Jurkat, Clone E6-1 (cell line): Measurements from ENCODE around the gene SH3D21.

ENCODE experiments used
- DNase-seq: peaks from one replicate; pipeline ENCODE4 v3.0.0-alpha.2; 2011; ENCODE audit warnings: low read depth, low spot score
- H3K4me3 ChIP-seq: 2 replicates; pipeline ENCODE4 v1.5.1; 2011; ENCODE audit warnings: mild to moderate bottlenecking, low read length, control low read depth, moderate library complexity

Gene SH3D21

GRCh38 chr1:36351227-36351977 lies 45.2 kb downstream of the SH3D21 start:
- H3K4me3 ChIP-seq = no peak overlapping the region
- no peak for DNase-seq

- H3K4me3 ChIP-seq = no peak overlapping the region
- no peak for DNase-seq
Measured at GRCh38 chr1:36352125-36352909, 46.1 kb downstream of the SH3D21 start.

- DNase-seq = no peak
- H3K4me3 ChIP-seq = no peak overlapping the region
Measured at GRCh38 chr1:36352910-36353878, 47.0 kb downstream of the SH3D21 start.

GRCh38 chr1:36354486-36354885 lies 48.3 kb downstream of the SH3D21 start:
- no peak for DNase-seq
- H3K4me3 ChIP-seq = no peak overlapping the region

GRCh38 chr1:36355811-36356210 lies 49.6 kb downstream of the SH3D21 start:
- DNase-seq = no peak
- H3K4me3 ChIP-seq = no peak overlapping the region

- H3K4me3 ChIP-seq = no peak overlapping the region
- DNase-seq = no peak
Measured at GRCh38 chr1:36358514-36359084, 52.4 kb downstream of the SH3D21 start.

GRCh38 chr1:36359383-36359782 lies 53.2 kb downstream of the SH3D21 start:
- H3K4me3 ChIP-seq = no peak overlapping the region
- no peak for DNase-seq

GRCh38 chr1:36359911-36360550 lies 53.9 kb downstream of the SH3D21 start:
- no peak overlapping the region for H3K4me3 ChIP-seq
- no peak for DNase-seq

GRCh38 chr1:36365381-36365780 lies 59.2 kb downstream of the SH3D21 start:
- no peak for DNase-seq
- H3K4me3 ChIP-seq = no peak overlapping the region

GRCh38 chr1:36366091-36366661 lies 60.0 kb downstream of the SH3D21 start:
- peak; percentile 91 for DNase-seq
- H3K4me3 ChIP-seq = peak overlapping the region; percentile 27

- DNase-seq = no peak
- no peak overlapping the region for H3K4me3 ChIP-seq
Measured at GRCh38 chr1:36367066-36367465, 60.9 kb downstream of the SH3D21 start.

GRCh38 chr1:36367798-36368197 lies 61.6 kb downstream of the SH3D21 start:
- no peak for DNase-seq

GRCh38 chr1:36369061-36369861 lies 63.1 kb downstream of the SH3D21 start:
- no peak overlapping the region for H3K4me3 ChIP-seq
- DNase-seq = peak; percentile 69

More at GRCh38 chr1:36367798-36368197, 61.6 kb downstream of the SH3D21 start:
- no peak overlapping the region for H3K4me3 ChIP-seq
